ENCODE data around the gene DPP6.
"Not testable (repeated sequence)": the region's sequence is repeated elsewhere in the genome, so short reads cannot be mapped to it uniquely, and the experiment has no call there.

Gene DPP6

GRCh38 chr7:154675560-154675959 is 623.4 kb downstream of the DPP6 start:
- Histone ChIP-seq H3K27me3 (ENCODE audit: insufficient read depth, low read length, poor library complexity, severe bottlenecking) (no peaks in the 10 kb centered on the region), H3K4me3 (ENCODE audit: low read length, poor library complexity, severe bottlenecking) (no peak overlapping the region), H3K9me3 (ENCODE audit: insufficient read depth, low read depth, low read length) (peaks cover 2% of the 10 kb centered on the region; the same call in 1 of the 2 replicates), H3K4me2 (ENCODE audit: low read depth, low read length, poor library complexity, severe bottlenecking) (no peak overlapping the region), H3F3A (ENCODE audit: low read depth) (no peaks in the 10 kb centered on the region), H3K9ac (ENCODE audit: low read depth, low read length, poor library complexity, severe bottlenecking) (no peak overlapping the region), H3K4me1 (ENCODE audit: insufficient read depth, low read length, poor library complexity, severe bottlenecking) (no peaks in the 10 kb centered on the region), H3K36me3 (ENCODE audit: insufficient read depth, low read length) (no peaks in the 10 kb centered on the region), H2AFZ (ENCODE audit: low read length) (no peak overlapping the region), H3K79me2 (ENCODE audit: insufficient read depth, low read length) (no peaks in the 10 kb centered on the region), H4K20me1 (ENCODE audit: insufficient read depth, low read length, poor library complexity, severe bottlenecking) (no peaks in the 10 kb centered on the region), H3K9me2 (replicated peaks; ENCODE audit: low read depth, low read length) (no peaks in the 10 kb centered on the region)
- no peak for TF ChIP-seq CTCF (conservative IDR thresholded peaks at IDR 0.05; ENCODE audit: low read length)
- TF ChIP-seq EZH2phosphoT487 (IDR thresholded peaks at IDR 0.05; ENCODE audit: borderline replicate concordance) = no peak

GRCh38 chr7:154676033-154676421 is 623.8 kb downstream of the DPP6 start:
- not testable (repeated sequence) for H3K36me3 ChIP-seq (ENCODE audit: insufficient read depth, low read length); H3K9me3 ChIP-seq (ENCODE audit: insufficient read depth, low read depth, low read length); H3K27me3 ChIP-seq (ENCODE audit: insufficient read depth, low read length, poor library complexity, severe bottlenecking); H3K79me2 ChIP-seq (ENCODE audit: insufficient read depth, low read length); H3K4me3 ChIP-seq (ENCODE audit: low read length, poor library complexity, severe bottlenecking); H3K4me2 ChIP-seq (ENCODE audit: low read depth, low read length, poor library complexity, severe bottlenecking); H3F3A ChIP-seq (ENCODE audit: low read depth); H3K9me2 ChIP-seq (replicated peaks; ENCODE audit: low read depth, low read length); H4K20me1 ChIP-seq (ENCODE audit: insufficient read depth, low read length, poor library complexity, severe bottlenecking); H3K4me1 ChIP-seq (ENCODE audit: insufficient read depth, low read length, poor library complexity, severe bottlenecking); H2AFZ ChIP-seq (ENCODE audit: low read length); H3K9ac ChIP-seq (ENCODE audit: low read depth, low read length, poor library complexity, severe bottlenecking)

GRCh38 chr7:154676422-154677073 is 624.4 kb downstream of the DPP6 start:
- no peak overlapping the region for H2AFZ ChIP-seq (ENCODE audit: low read length)
- no peaks in the 10 kb centered on the region for H3K36me3 ChIP-seq (ENCODE audit: insufficient read depth, low read length)
- no peaks in the 10 kb centered on the region for H3K27me3 ChIP-seq (ENCODE audit: insufficient read depth, low read length, poor library complexity, severe bottlenecking)
- no peak for TF ChIP-seq EZH2phosphoT487 (IDR thresholded peaks at IDR 0.05; ENCODE audit: borderline replicate concordance)
- TF ChIP-seq CTCF (conservative IDR thresholded peaks at IDR 0.05; ENCODE audit: low read length) = no peak
- H3K4me2 ChIP-seq (ENCODE audit: low read depth, low read length, poor library complexity, severe bottlenecking) = no peak overlapping the region
- H3K9me2 ChIP-seq (replicated peaks; ENCODE audit: low read depth, low read length) = no peaks in the 10 kb centered on the region
- H3K79me2 ChIP-seq (ENCODE audit: insufficient read depth, low read length) = no peaks in the 10 kb centered on the region
- H3K9ac ChIP-seq (ENCODE audit: low read depth, low read length, poor library complexity, severe bottlenecking) = no peak overlapping the region
- no peak overlapping the region for H3K4me3 ChIP-seq (ENCODE audit: low read length, poor library complexity, severe bottlenecking)
- peaks cover 2% of the 10 kb centered on the region; the same call in 1 of the 2 replicates for H3K9me3 ChIP-seq (ENCODE audit: insufficient read depth, low read depth, low read length)
- no peaks in the 10 kb centered on the region for H4K20me1 ChIP-seq (ENCODE audit: insufficient read depth, low read length, poor library complexity, severe bottlenecking)
- no peaks in the 10 kb centered on the region for H3F3A ChIP-seq (ENCODE audit: low read depth)
- no peaks in the 10 kb centered on the region for H3K4me1 ChIP-seq (ENCODE audit: insufficient read depth, low read length, poor library complexity, severe bottlenecking)

- no peak overlapping the region for H3K9ac ChIP-seq (ENCODE audit: low read depth, low read length, poor library complexity, severe bottlenecking)
- no peaks in the 10 kb centered on the region for H3K4me1 ChIP-seq (ENCODE audit: insufficient read depth, low read length, poor library complexity, severe bottlenecking)
- no peaks in the 10 kb centered on the region for H3K36me3 ChIP-seq (ENCODE audit: insufficient read depth, low read length)
- H2AFZ ChIP-seq (ENCODE audit: low read length) = no peak overlapping the region
- no peak overlapping the region for H3K4me2 ChIP-seq (ENCODE audit: low read depth, low read length, poor library complexity, severe bottlenecking)
- TF ChIP-seq EZH2phosphoT487 (IDR thresholded peaks at IDR 0.05; ENCODE audit: borderline replicate concordance) = no peak
- TF ChIP-seq CTCF (conservative IDR thresholded peaks at IDR 0.05; ENCODE audit: low read length) = no peak
- H3K9me2 ChIP-seq (replicated peaks; ENCODE audit: low read depth, low read length) = no peaks in the 10 kb centered on the region
- no peaks in the 10 kb centered on the region for H3K79me2 ChIP-seq (ENCODE audit: insufficient read depth, low read length)
- H3K9me3 ChIP-seq (ENCODE audit: insufficient read depth, low read depth, low read length) = peaks cover 2% of the 10 kb centered on the region; the same call in 1 of the 2 replicates
- H4K20me1 ChIP-seq (ENCODE audit: insufficient read depth, low read length, poor library complexity, severe bottlenecking) = no peaks in the 10 kb centered on the region
- no peaks in the 10 kb centered on the region for H3F3A ChIP-seq (ENCODE audit: low read depth)
- H3K27me3 ChIP-seq (ENCODE audit: insufficient read depth, low read length, poor library complexity, severe bottlenecking) = no peaks in the 10 kb centered on the region
- H3K4me3 ChIP-seq (ENCODE audit: low read length, poor library complexity, severe bottlenecking) = no peak overlapping the region
Observed at GRCh38 chr7:154677454-154677853, 625.3 kb downstream of the DPP6 start.

- not testable (repeated sequence) for H3K9me2 ChIP-seq (replicated peaks; ENCODE audit: low read depth, low read length); H3K27me3 ChIP-seq (ENCODE audit: insufficient read depth, low read length, poor library complexity, severe bottlenecking); H3K79me2 ChIP-seq (ENCODE audit: insufficient read depth, low read length)
Observed at GRCh38 chr7:154678001-154678550, 625.9 kb downstream of the DPP6 start.

More at GRCh38 chr7:154678001-154678550, 625.9 kb downstream of the DPP6 start:
- H3K4me3 ChIP-seq (ENCODE audit: low read length, poor library complexity, severe bottlenecking); H4K20me1 ChIP-seq (ENCODE audit: insufficient read depth, low read length, poor library complexity, severe bottlenecking); H3K9me3 ChIP-seq (ENCODE audit: insufficient read depth, low read depth, low read length); H3K9ac ChIP-seq (ENCODE audit: low read depth, low read length, poor library complexity, severe bottlenecking); H2AFZ ChIP-seq (ENCODE audit: low read length); H3K36me3 ChIP-seq (ENCODE audit: insufficient read depth, low read length); H3K4me2 ChIP-seq (ENCODE audit: low read depth, low read length, poor library complexity, severe bottlenecking); H3K4me1 ChIP-seq (ENCODE audit: insufficient read depth, low read length, poor library complexity, severe bottlenecking); H3F3A ChIP-seq (ENCODE audit: low read depth): not testable (repeated sequence)

Data from Loucy (cell line).